Osteoblast (primary cell): ENCODE measurements around the gene RGS9. TPM values are rescaled to one million over a fixed set of nuclear protein-coding genes. Genes with fewer than 3 reads are reported as not detected.

Experiments used
- DNase-seq: peaks from one replicate; pipeline ENCODE4 v3.0.0; 2011; ENCODE audit warnings: low spot score, mixed read lengths; ENCODE audit not compliant: insufficient read length; ENCODE audit errors: missing footprints
- H2AFZ ChIP-seq: 2 replicates; pipeline ENCODE4 v1.6.0; 2011; ENCODE audit warnings: mild to moderate bottlenecking, low read length
- H3K27ac ChIP-seq: 2 replicates; pipeline ENCODE4 v1.5.1; 2011; ENCODE audit warnings: mild to moderate bottlenecking, low read depth, low read length, moderate library complexity
- H3K27me3 ChIP-seq: 2 replicates; pipeline ENCODE4 v1.6.0; 2012; ENCODE audit warnings: mild to moderate bottlenecking, control low read depth, inconsistent platforms, low read length, moderate library complexity; ENCODE audit not compliant: insufficient read depth
- H3K36me3 ChIP-seq: 2 replicates; pipeline ENCODE4 v1.5.1; 2011; ENCODE audit warnings: mild to moderate bottlenecking, low read length, control low read depth, moderate library complexity; ENCODE audit not compliant: insufficient read depth
- H3K4me1 ChIP-seq: 2 replicates; pipeline ENCODE4 v1.5.1; 2011; ENCODE audit warnings: mild to moderate bottlenecking, low read length, control low read depth, moderate library complexity; ENCODE audit not compliant: insufficient read depth
- H3K4me2 ChIP-seq: 2 replicates; pipeline ENCODE4 v1.6.0; 2011; ENCODE audit warnings: mild to moderate bottlenecking, low read length; ENCODE audit not compliant: insufficient read depth
- H3K4me3 ChIP-seq: fragments of 200-600 bp; sonication (generic); 3 replicates; pipeline ENCODE4 v1.5.1; 2012; ENCODE audit warnings: mild to moderate bottlenecking, low read length, inconsistent platforms; ENCODE audit not compliant: insufficient read depth
- H3K79me2 ChIP-seq: 2 replicates; pipeline ENCODE4 v1.6.0; 2012; ENCODE audit warnings: mild to moderate bottlenecking, low read length, control low read depth, inconsistent platforms; ENCODE audit not compliant: insufficient read depth
- H3K9me3 ChIP-seq: 2 replicates; pipeline ENCODE4 v1.5.1; 2011; ENCODE audit warnings: low read depth, low read length, control low read depth
- H4K20me1 ChIP-seq: 2 replicates; pipeline ENCODE4 v1.6.0; 2012; ENCODE audit warnings: mild to moderate bottlenecking, low read length, control low read depth; ENCODE audit not compliant: insufficient read depth
- CTCF ChIP-seq: IDR thresholded peaks from 2 replicates; pipeline ENCODE4 v1.5.1; 2011; ENCODE audit warnings: mild to moderate bottlenecking, low read depth, low read length, moderate library complexity; ENCODE audit errors: extremely low read depth
- total RNA-seq: library from RNA; depleted of rRNA; stranded (reverse); fragments of >200 nt; gene quantifications from 2 replicates; pipeline ENCODE4 v1.2.3, GENCODE V29; 2012

The RGS9 gene
- total RNA-seq, 1 donor: 0.36 TPM

DNA sequence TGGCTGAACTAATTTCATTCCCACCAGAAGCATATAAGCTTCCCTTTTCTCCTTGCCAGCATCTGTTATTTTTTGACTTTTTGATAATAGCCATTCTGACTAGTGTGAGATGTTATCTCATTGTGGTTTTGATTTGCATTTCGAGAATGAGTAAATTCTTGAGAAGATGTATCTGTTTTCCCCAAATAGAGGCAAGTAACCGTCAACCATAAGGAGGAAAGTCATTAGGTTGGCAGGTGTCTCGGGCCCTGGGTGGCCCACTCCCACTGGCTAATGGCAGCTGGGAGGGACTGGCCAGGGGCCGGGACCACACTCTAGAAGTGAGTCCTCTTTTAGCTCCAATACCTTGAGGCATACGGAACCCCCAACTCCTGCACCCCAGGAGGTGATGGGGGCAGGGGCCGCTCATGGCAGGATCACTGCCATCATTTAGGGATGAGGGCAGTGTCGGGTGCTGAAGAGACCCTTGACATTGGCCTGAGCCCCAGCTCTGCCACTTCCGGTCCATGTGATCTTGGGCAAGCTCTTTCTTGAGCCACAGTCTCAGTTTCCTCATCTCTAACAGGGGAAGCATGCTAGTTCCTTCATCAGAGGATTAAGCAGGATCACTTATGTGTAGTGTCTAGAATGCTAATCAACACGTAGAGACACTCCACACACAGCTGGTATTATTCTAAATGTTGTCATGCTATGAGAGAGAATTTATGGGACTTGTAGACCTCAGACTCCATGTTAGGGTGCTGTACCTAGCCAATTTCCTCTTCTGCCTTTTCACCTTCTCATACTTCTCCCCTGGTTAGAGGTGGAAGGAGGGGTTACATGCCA, 44.3 kb downstream of the RGS9 start:
- DNase-seq: no peak

GRCh38 chr17:65182233-65182632, 45.1 kb downstream of the RGS9 start:
- H3K36me3 ChIP-seq: no peaks in the 10 kb centered on the region
- H3K79me2 ChIP-seq: no peaks in the 10 kb centered on the region
- peaks cover 4% of the 10 kb centered on the region for H3K27me3 ChIP-seq
- no peaks in the 10 kb centered on the region for H3K9me3 ChIP-seq
- no peaks in the 10 kb centered on the region for H4K20me1 ChIP-seq
- no peak overlapping the region for H3K4me2 ChIP-seq
- peaks cover 5% of the 10 kb centered on the region for H3K4me1 ChIP-seq
- H3K4me3 ChIP-seq: no peak overlapping the region
- no peak overlapping the region for H2AFZ ChIP-seq
- H3K27ac ChIP-seq: no peak overlapping the region
- TF ChIP-seq CTCF: no peak
- DNase-seq: no peak

More for the DNA sequence above, 44.3 kb downstream of the RGS9 start:
- Histone ChIP-seq H4K20me1 (no peaks in the 10 kb centered on the region), H3K4me1 (peaks cover 5% of the 10 kb centered on the region), H3K27ac (no peak overlapping the region), H3K79me2 (no peaks in the 10 kb centered on the region), H3K4me2 (no peak overlapping the region), H2AFZ (no peak overlapping the region), H3K4me3 (no peak overlapping the region), H3K27me3 (peaks cover 5% of the 10 kb centered on the region), H3K9me3 (no peaks in the 10 kb centered on the region), H3K36me3 (no peaks in the 10 kb centered on the region)
- TF ChIP-seq CTCF: no peak

- H4K20me1 ChIP-seq: no peaks in the 10 kb centered on the region
- no peak for TF ChIP-seq CTCF
- H3K9me3 ChIP-seq: no peaks in the 10 kb centered on the region
- no peak overlapping the region for H3K27ac ChIP-seq
- H3K27me3 ChIP-seq: peaks cover 4% of the 10 kb centered on the region
- no peaks in the 10 kb centered on the region for H3K4me1 ChIP-seq
- H2AFZ ChIP-seq: no peak overlapping the region
- no peaks in the 10 kb centered on the region for H3K36me3 ChIP-seq
- H3K79me2 ChIP-seq: no peaks in the 10 kb centered on the region
- no peak overlapping the region for H3K4me2 ChIP-seq
- DNase-seq: peak; percentile 88
- no peak overlapping the region for H3K4me3 ChIP-seq
These were observed 46.6 kb downstream of the RGS9 start for GRCh38 chr17:65183736-65184135.

GRCh38 chr17:65184235-65184959, 47.2 kb downstream of the RGS9 start:
- H4K20me1 ChIP-seq: no peaks in the 10 kb centered on the region
- H3K27me3 ChIP-seq: peaks cover 4% of the 10 kb centered on the region
- H3K27ac ChIP-seq: no peak overlapping the region
- no peaks in the 10 kb centered on the region for H3K79me2 ChIP-seq
- H3K36me3 ChIP-seq: no peaks in the 10 kb centered on the region
- no peak overlapping the region for H3K4me3 ChIP-seq
- H3K4me2 ChIP-seq: no peak overlapping the region
- TF ChIP-seq CTCF: no peak
- H3K9me3 ChIP-seq: no peaks in the 10 kb centered on the region
- H3K4me1 ChIP-seq: no peaks in the 10 kb centered on the region
- DNase-seq: no peak
- no peak overlapping the region for H2AFZ ChIP-seq
